ENCODE results near the gene LRBA. TPM values are rescaled to one million over a fixed set of nuclear protein-coding genes. Genes with fewer than 3 reads are reported as not detected.

The LRBA gene
- total and polyA plus RNA-seq, 8 donors = 7.3 to 156 (median 73.9) TPM

DNA sequence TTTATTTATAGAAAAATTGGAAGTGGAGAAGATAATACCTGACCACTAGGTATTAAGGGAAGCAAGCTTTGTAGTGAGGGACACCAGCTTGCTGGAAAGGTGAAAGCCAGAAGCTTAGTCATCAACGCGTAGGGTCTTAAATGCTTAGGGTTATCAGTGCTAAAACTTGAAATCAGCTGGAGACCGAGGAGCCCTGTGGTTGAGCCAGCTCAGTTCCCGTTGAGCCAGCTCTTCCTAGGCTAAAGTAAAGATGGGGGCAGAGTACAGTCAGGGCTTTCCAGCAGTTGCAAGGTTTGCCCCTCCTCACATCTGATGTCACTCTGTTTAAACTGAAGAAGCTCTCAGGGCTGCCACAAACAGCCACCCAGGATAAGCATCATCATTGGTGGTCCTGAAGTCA lies 696.1 kb downstream of the LRBA start:
- 78 to 86% (median 83%) methylated on average over 4 of the region's 4 CpGs for WGBS, 5 donors
- Histone ChIP-seq H3K27ac (no peak overlapping the region), H3K4me3 (no peak overlapping the region), H3K36me3 (peaks cover 0 to 27% (median 2%) of the 10 kb centered on the region in 4 donors), H3K4me1 (no peaks in the 10 kb centered on the region), H3K27me3 (no peaks in the 10 kb centered on the region), H3K9me3 (no peaks in the 10 kb centered on the region)
- intact Hi-C loops (cut with DNase I; ENCODE audit: low total_unique reads) = no loop called here
- DNase-seq = no peak
- no peak for TF ChIP-seq EP300 (IDR thresholded peaks at IDR 0.05)
- TF ChIP-seq POLR2AphosphoS5 (IDR thresholded peaks at IDR 0.05) = no peak
- TF ChIP-seq POLR2A (IDR thresholded peaks at IDR 0.05) = no peak
- TF ChIP-seq CTCF (IDR thresholded peaks at IDR 0.05) = no peak

GRCh38 chr4:150318527-150318926 lies 696.6 kb downstream of the LRBA start:
- H3K4me1 ChIP-seq = no peaks in the 10 kb centered on the region
- WGBS, 5 donors = 48 to 70% (median 49%) methylated on average over 2 of the region's 2 CpGs
- DNase-seq = no peak
- no peaks in the 10 kb centered on the region for H3K27me3 ChIP-seq
- H3K36me3 ChIP-seq = peaks cover 0 to 27% (median 2%) of the 10 kb centered on the region in 4 donors
- TF ChIP-seq POLR2A (IDR thresholded peaks at IDR 0.05) (no peak), CTCF (IDR thresholded peaks at IDR 0.05) (no peak), POLR2AphosphoS5 (IDR thresholded peaks at IDR 0.05) (no peak), EP300 (IDR thresholded peaks at IDR 0.05) (no peak)
- H3K9me3 ChIP-seq = no peaks in the 10 kb centered on the region
- no peak overlapping the region for H3K27ac ChIP-seq
- intact Hi-C loops (cut with DNase I; ENCODE audit: low total_unique reads) = no loop called here
- H3K4me3 ChIP-seq = no peak overlapping the region

DNA sequence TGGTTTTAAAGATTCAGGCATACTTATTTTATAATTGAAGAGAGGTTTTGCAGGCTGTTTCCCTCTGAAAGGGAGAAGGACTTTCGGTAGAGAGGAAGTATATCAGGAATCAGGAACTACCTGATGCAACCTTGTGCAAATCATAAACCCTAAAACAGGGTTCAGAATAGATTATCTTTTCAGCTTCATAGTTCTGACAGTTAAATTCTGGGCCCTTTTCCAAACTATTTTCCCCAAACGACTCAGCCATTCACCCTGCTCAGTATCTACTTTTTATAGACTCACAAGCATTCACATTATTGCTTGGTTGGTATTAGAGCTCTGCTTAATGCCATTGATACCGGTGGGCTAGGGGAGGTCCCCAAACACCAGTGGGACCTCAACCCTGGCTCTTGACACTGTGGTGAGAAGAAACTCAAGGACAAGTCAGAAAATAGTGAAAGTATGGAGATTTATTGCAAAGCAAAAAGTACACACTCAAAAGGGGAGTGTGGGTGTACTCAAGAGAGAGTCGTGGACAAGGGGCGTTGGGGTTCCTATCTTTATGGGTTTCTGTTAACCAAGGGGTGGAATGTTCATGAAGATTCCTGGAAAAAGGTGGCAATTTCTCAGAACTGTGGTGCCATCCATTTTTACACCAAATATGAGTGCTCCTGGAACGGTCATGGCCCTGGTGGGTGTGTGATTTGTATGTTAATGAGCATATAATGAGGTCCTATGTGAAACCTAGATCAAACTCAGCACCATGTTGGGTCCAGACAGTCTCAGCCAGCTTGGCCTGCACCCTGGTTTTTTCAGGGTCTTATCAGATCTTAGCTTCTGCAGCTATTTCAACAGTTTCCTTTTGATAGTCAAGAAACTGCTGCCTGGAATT lies 698.5 kb downstream of the LRBA start:
- intact Hi-C loops (cut with DNase I; ENCODE audit: low total_unique reads) = no loop called here
- TF ChIP-seq POLR2AphosphoS5 (IDR thresholded peaks at IDR 0.05) (no peak), EP300 (IDR thresholded peaks at IDR 0.05) (no peak), POLR2A (IDR thresholded peaks at IDR 0.05) (no peak), CTCF (IDR thresholded peaks at IDR 0.05) (no peak)
- no peak for DNase-seq
- no peaks in the 10 kb centered on the region for H3K9me3 ChIP-seq
- H3K4me3 ChIP-seq = no peak overlapping the region
- no peak overlapping the region for H3K27ac ChIP-seq
- WGBS, 5 donors = 74 to 79% (median 78%) methylated on average over 6 of the region's 6 CpGs
- H3K36me3 ChIP-seq = peaks cover 0 to 27% (median 2%) of the 10 kb centered on the region in 4 donors
- no peaks in the 10 kb centered on the region for H3K4me1 ChIP-seq
- no peaks in the 10 kb centered on the region for H3K27me3 ChIP-seq

- Histone ChIP-seq H3K27me3 (no peaks in the 10 kb centered on the region), H3K4me1 (no peaks in the 10 kb centered on the region), H3K4me3 (no peak overlapping the region), H3K27ac (no peak overlapping the region), H3K36me3 (peaks cover 0 to 20% (median 2%) of the 10 kb centered on the region in 4 donors), H3K9me3 (no peaks in the 10 kb centered on the region)
- 78 to 92% (median 85%) methylated on average over 2 of the region's 2 CpGs for WGBS, 5 donors
- intact Hi-C loops (cut with DNase I; ENCODE audit: low total_unique reads) = no loop called here
- no peak for TF ChIP-seq POLR2A (IDR thresholded peaks at IDR 0.05)
- no peak for TF ChIP-seq POLR2AphosphoS5 (IDR thresholded peaks at IDR 0.05)
- TF ChIP-seq EP300 (IDR thresholded peaks at IDR 0.05) = no peak
- TF ChIP-seq CTCF (IDR thresholded peaks at IDR 0.05) = no peak
- DNase-seq = no peak
Observed at GRCh38 chr4:150315691-150316090, 699.4 kb downstream of the LRBA start.

Data from stomach (tissue), 9 donors.